GM23248 (cell line): ENCODE results near the gene TPO.

Source experiments
- EZH2 ChIP-seq: fragments of 200-600 bp; sonication (generic); IDR thresholded peaks from 2 replicates; pipeline ENCODE4 v1.6.1; 2018; ENCODE audit warnings: antibody characterized with exemption, mild to moderate bottlenecking; ENCODE audit not compliant: insufficient read depth, poor library complexity, severe bottlenecking
- EZH2phosphoT487 ChIP-seq: fragments of 200-600 bp; sonication (generic); IDR thresholded peaks from 2 replicates; pipeline ENCODE4 v1.6.1; 2018; ENCODE audit warnings: antibody characterized with exemption, moderate library complexity, mild to moderate bottlenecking, low read depth; ENCODE audit not compliant: insufficient read depth

GRCh38 chr2:1563943-1564891, 151.0 kb downstream of the TPO start:
- TF ChIP-seq EZH2, result no peak
- no peak for TF ChIP-seq EZH2phosphoT487
